GM06990 (cell line): ENCODE data around the gene TRPV2.
A peak's percentile ranks its signal among the peaks of the same experiment; 100 is the strongest.

Experiments used
- DNase-seq: peaks from one replicate; pipeline ENCODE4 v3.0.0-alpha.2; 2011; ENCODE audit not compliant: insufficient read length; ENCODE audit errors: extremely low read depth
- H3K27me3 ChIP-seq: replicated peaks from 2 replicates; pipeline ENCODE4 v1.6.0; 2011; ENCODE audit warnings: low read length; ENCODE audit not compliant: control insufficient read depth, insufficient read depth
- H3K36me3 ChIP-seq: 2 replicates; pipeline ENCODE4 v1.5.1; 2011; ENCODE audit warnings: low read length; ENCODE audit not compliant: control insufficient read depth, insufficient read depth
- H3K4me3 ChIP-seq: replicated peaks from 2 replicates; pipeline ENCODE4 v1.5.1; 2011; ENCODE audit warnings: low read depth, mild to moderate bottlenecking, control low read depth, low read length
- TF ChIP-seq, protein P1 (sequence below): IDR thresholded peaks from 2 replicates; pipeline ENCODE4 v1.5.1; 2011; ENCODE audit warnings: low read length, control low read depth, mild to moderate bottlenecking, inconsistent platforms; ENCODE audit not compliant: insufficient read depth, poor library complexity, severe bottlenecking

The TRPV2 gene, protein sequence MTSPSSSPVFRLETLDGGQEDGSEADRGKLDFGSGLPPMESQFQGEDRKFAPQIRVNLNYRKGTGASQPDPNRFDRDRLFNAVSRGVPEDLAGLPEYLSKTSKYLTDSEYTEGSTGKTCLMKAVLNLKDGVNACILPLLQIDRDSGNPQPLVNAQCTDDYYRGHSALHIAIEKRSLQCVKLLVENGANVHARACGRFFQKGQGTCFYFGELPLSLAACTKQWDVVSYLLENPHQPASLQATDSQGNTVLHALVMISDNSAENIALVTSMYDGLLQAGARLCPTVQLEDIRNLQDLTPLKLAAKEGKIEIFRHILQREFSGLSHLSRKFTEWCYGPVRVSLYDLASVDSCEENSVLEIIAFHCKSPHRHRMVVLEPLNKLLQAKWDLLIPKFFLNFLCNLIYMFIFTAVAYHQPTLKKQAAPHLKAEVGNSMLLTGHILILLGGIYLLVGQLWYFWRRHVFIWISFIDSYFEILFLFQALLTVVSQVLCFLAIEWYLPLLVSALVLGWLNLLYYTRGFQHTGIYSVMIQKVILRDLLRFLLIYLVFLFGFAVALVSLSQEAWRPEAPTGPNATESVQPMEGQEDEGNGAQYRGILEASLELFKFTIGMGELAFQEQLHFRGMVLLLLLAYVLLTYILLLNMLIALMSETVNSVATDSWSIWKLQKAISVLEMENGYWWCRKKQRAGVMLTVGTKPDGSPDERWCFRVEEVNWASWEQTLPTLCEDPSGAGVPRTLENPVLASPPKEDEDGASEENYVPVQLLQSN

DNA sequence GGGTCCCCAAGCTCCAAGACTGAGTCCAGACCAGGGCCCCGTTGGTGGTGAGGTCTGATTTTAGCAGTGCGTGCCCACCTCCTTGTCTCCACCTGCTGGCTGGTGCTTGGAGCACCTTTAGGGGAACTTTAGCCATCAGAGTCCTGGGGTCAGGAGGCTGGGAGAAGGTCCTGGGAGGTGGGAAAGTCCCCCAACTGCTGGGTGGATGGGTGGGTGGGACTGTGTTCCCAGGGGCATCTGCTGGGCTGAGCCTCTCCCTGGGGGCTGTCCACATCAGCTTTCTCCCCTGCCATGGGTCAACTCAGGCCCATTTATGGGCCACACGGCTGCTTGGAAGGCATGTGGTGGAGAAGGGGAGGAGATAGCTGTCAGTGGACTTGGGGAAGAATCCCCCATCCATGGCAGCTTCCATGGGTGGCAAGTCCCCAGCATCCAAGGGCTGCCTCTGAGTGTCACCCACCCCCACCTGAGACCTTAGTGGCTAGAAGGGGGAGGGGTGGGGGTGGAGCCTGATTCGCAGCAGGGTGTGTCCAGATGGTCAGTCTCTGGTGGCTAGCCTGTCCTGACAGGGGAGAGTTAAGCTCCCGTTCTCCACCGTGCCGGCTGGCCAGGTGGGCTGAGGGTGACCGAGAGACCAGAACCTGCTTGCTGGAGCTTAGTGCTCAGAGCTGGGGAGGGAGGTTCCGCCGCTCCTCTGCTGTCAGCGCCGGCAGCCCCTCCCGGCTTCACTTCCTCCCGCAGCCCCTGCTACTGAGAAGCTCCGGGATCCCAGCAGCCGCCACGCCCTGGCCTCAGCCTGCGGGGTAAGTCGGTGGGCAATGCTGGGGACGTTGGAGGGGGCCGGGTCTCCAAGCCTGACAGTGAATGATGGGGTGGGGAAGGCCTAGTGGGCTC is at the start of gene TRPV2:
TSS of gene TRPV2 (plus strand) at position 541 of the 894 bp plus-strand sequence. CDS start 2,098 bp downstream, outside the sequence.
- peaks cover 20% of the 10 kb centered on the region for H3K36me3 ChIP-seq
- TF ChIP-seq, protein P1, sequence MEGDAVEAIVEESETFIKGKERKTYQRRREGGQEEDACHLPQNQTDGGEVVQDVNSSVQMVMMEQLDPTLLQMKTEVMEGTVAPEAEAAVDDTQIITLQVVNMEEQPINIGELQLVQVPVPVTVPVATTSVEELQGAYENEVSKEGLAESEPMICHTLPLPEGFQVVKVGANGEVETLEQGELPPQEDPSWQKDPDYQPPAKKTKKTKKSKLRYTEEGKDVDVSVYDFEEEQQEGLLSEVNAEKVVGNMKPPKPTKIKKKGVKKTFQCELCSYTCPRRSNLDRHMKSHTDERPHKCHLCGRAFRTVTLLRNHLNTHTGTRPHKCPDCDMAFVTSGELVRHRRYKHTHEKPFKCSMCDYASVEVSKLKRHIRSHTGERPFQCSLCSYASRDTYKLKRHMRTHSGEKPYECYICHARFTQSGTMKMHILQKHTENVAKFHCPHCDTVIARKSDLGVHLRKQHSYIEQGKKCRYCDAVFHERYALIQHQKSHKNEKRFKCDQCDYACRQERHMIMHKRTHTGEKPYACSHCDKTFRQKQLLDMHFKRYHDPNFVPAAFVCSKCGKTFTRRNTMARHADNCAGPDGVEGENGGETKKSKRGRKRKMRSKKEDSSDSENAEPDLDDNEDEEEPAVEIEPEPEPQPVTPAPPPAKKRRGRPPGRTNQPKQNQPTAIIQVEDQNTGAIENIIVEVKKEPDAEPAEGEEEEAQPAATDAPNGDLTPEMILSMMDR: peak; percentile 94
- no peaks in the 10 kb centered on the region for H3K27me3 ChIP-seq
- DNase-seq: peak; percentile 67
- H3K4me3 ChIP-seq: peak within 1 kb of the TSS; percentile 82

DNA sequence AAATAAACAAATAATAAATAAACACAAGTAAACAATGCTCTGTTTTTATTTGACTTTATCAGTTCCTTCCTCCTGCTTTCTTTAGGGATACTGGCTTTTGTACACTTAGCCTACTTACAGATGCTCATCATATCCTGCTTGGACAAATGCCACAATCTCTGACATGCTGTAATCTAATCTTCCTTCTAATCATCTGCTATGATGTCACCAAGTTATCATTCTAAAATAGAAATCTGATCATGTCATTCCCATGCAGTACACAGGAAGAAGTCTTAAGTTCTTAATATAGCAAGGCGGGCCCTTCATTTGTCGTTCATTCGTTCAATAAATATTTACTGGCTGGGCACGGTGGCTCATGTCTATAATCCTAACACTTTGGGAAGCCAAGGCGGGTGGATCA is 43.6 kb upstream of the TRPV2 start:
- TF ChIP-seq, protein P1: no peak
- H3K36me3 ChIP-seq: no peaks in the 10 kb centered on the region
- no peak for DNase-seq
- no peaks in the 10 kb centered on the region for H3K27me3 ChIP-seq
- H3K4me3 ChIP-seq: no peak overlapping the region

DNA sequence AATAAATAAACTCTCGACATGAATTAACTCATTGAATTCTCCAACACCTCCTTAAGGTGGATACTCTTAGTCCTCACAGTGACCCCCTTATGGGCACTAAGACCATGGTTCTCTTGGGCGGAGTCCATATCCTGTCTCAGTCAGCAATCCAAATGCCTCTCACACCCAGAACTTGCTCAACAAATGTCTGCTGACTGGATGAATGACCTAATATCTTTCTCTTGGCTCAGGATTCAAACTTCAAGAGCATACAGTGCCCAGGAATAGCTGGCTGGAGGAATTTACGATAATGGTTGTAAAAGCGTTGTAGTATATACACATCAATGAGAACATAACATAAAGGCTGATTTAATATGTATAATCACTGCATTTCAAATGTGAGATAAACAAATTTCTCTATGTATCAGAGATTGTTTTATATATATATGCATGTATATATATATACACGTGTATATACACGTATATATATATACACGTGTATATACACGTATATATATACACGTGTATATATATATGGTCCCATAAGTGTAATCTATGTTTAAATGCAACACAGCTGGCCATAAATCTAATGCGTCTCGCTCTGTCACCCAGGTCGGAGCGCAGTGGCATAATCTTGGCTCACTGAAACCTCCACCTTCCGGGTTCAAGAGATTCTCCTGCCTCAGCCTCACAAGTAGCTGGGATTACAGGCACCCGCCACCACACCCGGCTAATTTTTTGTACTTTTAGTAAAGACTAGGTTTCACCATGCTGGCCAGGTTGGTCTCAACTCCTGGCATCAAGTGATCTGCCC is 41.0 kb upstream of the TRPV2 start:
- TF ChIP-seq, protein P1: no peak

DNA sequence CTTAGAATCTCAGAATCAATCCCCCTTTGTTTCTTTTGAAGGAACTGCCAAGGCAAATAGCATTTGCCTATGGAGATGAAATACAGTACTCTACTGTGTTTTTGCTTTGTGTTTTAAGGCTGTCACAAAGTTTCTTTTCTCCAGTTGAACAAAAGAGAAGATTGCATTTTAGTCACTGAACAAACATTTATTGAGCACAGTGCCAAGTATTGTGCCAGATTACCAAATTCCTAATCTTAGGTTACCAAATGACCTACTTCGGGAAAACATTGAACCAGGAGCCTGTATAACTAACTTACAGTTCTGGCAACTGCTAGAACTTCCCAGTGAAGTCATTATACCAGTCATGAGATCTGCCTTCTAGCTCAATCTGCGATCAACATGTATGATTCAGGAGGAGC is 37.4 kb upstream of the TRPV2 start:
- no peak overlapping the region for H3K4me3 ChIP-seq
- no peaks in the 10 kb centered on the region for H3K27me3 ChIP-seq
- no peak for DNase-seq
- TF ChIP-seq, protein P1: no peak
- peaks cover 3% of the 10 kb centered on the region; the same call in 1 of the 2 replicates for H3K36me3 ChIP-seq

More for the DNA sequence above, 41.0 kb upstream of the TRPV2 start:
- H3K27me3 ChIP-seq: no peaks in the 10 kb centered on the region
- no peaks in the 10 kb centered on the region for H3K36me3 ChIP-seq
- no peak for DNase-seq
- no peak overlapping the region for H3K4me3 ChIP-seq

DNA sequence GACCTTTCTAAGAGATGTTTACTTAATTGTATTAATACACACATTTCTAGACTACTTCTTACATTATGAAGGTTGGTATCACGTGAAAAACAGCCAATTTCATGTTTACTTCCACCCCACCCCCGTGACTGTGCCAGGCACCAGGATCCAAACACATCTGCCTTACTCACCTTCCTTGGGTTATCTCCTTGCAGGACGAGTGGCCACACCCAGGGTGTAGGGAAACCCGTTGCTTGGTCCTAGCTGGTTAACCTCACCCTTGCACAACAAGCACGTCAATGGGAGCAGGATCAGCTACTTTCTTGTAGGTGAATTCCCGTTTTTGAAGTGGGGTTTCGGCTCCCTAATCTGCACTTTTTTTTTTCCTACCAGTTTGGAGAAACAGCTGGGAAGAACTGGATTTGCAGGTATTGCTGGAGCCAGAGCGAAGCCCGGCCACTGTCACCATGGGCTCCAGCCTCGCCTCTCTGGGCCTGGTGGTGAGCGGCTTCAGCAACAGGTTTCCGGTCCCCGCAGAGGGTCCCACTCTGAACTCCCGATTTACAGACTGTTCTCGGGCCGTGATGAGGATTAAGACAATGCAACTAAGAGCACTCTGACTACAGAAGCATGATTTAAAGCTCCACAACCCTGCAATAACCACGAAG is 36.6 kb upstream of the TRPV2 start:
- Histone ChIP-seq H3K4me3 (no peak overlapping the region), H3K27me3 (no peaks in the 10 kb centered on the region), H3K36me3 (peaks cover 9% of the 10 kb centered on the region)
- TF ChIP-seq, protein P1: no peak
- no peak for DNase-seq
